Gastroesophageal sphincter (tissue), 3 donors: ENCODE results near the gene BEGAIN.

Experiments
- CTCF ChIP-seq, 4 experiments: fragments of 200-600 bp in 2 of 4; fragments of 450-650 bp in 2 of 4; sonication (generic) in 1 of 4; IDR thresholded peaks; one replicate each; pipeline ENCODE4 v1.5.1; 2017 to 2019; ENCODE audit warnings: antibody characterized with exemption in 4 of 4, mild to moderate bottlenecking in 2 of 4, moderate library complexity in 2 of 4
- POLR2A ChIP-seq, 2 donors: fragments of 450-650 bp; IDR thresholded peaks; one replicate each; pipeline ENCODE4 v1.6.1; 2017; ENCODE audit warnings: antibody characterized with exemption in 2 of 2, mild to moderate bottlenecking in 2 of 2, moderate library complexity in 1 of 2
- POLR2AphosphoS5 ChIP-seq: sonication (generic); formaldehyde crosslinking; IDR thresholded peaks from one replicate; pipeline ENCODE4 v1.6.1; 2017; ENCODE audit warnings: antibody characterized with exemption

GRCh38 chr14:100558966-100559365 is 28.3 kb downstream of the BEGAIN start:
- TF ChIP-seq CTCF (IDR thresholded peaks at IDR 0.05) (no peak), POLR2A (IDR thresholded peaks at IDR 0.05) (no peak), POLR2AphosphoS5 (no peak)
